Epithelial cell of esophagus (primary cell): ENCODE data around the gene WDPCP.
"Not testable (repeated sequence)": the region's sequence is repeated elsewhere in the genome, so short reads cannot be mapped to it uniquely, and the experiment has no call there.

ENCODE experiments used
- DNase-seq: peaks from one replicate; pipeline ENCODE4 v3.0.0; 2010; ENCODE audit warnings: low read depth
- H3K4me3 ChIP-seq: 2 replicates; pipeline ENCODE4 v1.5.1; 2011; ENCODE audit warnings: mild to moderate bottlenecking, low read length, control low read depth
- CTCF ChIP-seq: IDR thresholded peaks from 2 replicates; pipeline ENCODE4 v1.5.1; 2011; ENCODE audit warnings: low read depth, mild to moderate bottlenecking, low read length, control low read depth, inconsistent platforms; ENCODE audit not compliant: insufficient read depth; ENCODE audit errors: missing control alignments

The WDPCP gene

GRCh38 chr2:63610525-63610924 lies 22.2 kb upstream of the WDPCP start:
- no peak overlapping the region for H3K4me3 ChIP-seq
- no peak for DNase-seq
- TF ChIP-seq CTCF, result no peak

GRCh38 chr2:63608865-63609264 lies 20.6 kb upstream of the WDPCP start:
- not testable (repeated sequence) for DNase-seq, H3K4me3 ChIP-seq

GRCh38 chr2:63604666-63605065 lies 16.4 kb upstream of the WDPCP start:
- no peak overlapping the region for H3K4me3 ChIP-seq
- DNase-seq, result no peak
- no peak for TF ChIP-seq CTCF

- DNase-seq, result no peak
- no peak overlapping the region for H3K4me3 ChIP-seq
- TF ChIP-seq CTCF, result no peak
Measured at GRCh38 chr2:63600881-63601460, 12.7 kb upstream of the WDPCP start.

- no peak for DNase-seq
- TF ChIP-seq CTCF, result no peak
- no peak overlapping the region for H3K4me3 ChIP-seq
Measured at GRCh38 chr2:63598981-63599380, 10.7 kb upstream of the WDPCP start.

GRCh38 chr2:63596401-63596883 lies 8.2 kb upstream of the WDPCP start:
- TF ChIP-seq CTCF, result no peak
- no peak for DNase-seq
- H3K4me3 ChIP-seq, result no peak overlapping the region

GRCh38 chr2:63594660-63595059 lies 6.4 kb upstream of the WDPCP start:
- no peak for TF ChIP-seq CTCF
- DNase-seq, result peak; percentile 23
- H3K4me3 ChIP-seq, result no peak overlapping the region
